SK-N-SH (cell line): ENCODE data around the gene DPP4.

ENCODE experiments used
- CTCF ChIP-seq: fragments of 200-600 bp; sonication (generic); IDR thresholded peaks from 2 replicates; pipeline ENCODE4 v1.6.1; 2017; ENCODE audit warnings: antibody characterized with exemption, mild to moderate bottlenecking, moderate library complexity
- FOSL2 ChIP-seq: IDR thresholded peaks from 2 replicates; pipeline ENCODE4 v1.4.0; 2012; ENCODE audit warnings: low read depth, mild to moderate bottlenecking, moderate library complexity, borderline replicate concordance
- NFIC ChIP-seq: IDR thresholded peaks from 2 replicates; pipeline ENCODE4 v1.4.0; 2012; ENCODE audit warnings: borderline replicate concordance
- TCF12 ChIP-seq: IDR thresholded peaks from 2 replicates; pipeline ENCODE4 v1.4.0; 2012

- TF ChIP-seq CTCF: no peak
- TF ChIP-seq TCF12: no peak
- TF ChIP-seq FOSL2: no peak
- no peak for TF ChIP-seq NFIC
These were observed 101.8 kb downstream of the DPP4 start for GRCh38 chr2:161972232-161972631.
